ENCODE measurements around the gene ROBO2.
"Not testable (repeated sequence)": the region's sequence is repeated elsewhere in the genome, so short reads cannot be mapped to it uniquely, and the experiment has no call there.

ROBO2 gene

GRCh38 chr3:77338195-77338594 is 298.3 kb downstream of the ROBO2 start:
- DNase-seq (ENCODE audit: low read depth), result no peak

- no peak for DNase-seq (ENCODE audit: low read depth)
Measured at GRCh38 chr3:77342027-77342426, 302.1 kb downstream of the ROBO2 start.

GRCh38 chr3:77342688-77343087 is 302.8 kb downstream of the ROBO2 start:
- no peak for DNase-seq (ENCODE audit: low read depth)

- no peak for DNase-seq (ENCODE audit: low read depth)
Measured at GRCh38 chr3:77345009-77345408, 305.1 kb downstream of the ROBO2 start.

DNA sequence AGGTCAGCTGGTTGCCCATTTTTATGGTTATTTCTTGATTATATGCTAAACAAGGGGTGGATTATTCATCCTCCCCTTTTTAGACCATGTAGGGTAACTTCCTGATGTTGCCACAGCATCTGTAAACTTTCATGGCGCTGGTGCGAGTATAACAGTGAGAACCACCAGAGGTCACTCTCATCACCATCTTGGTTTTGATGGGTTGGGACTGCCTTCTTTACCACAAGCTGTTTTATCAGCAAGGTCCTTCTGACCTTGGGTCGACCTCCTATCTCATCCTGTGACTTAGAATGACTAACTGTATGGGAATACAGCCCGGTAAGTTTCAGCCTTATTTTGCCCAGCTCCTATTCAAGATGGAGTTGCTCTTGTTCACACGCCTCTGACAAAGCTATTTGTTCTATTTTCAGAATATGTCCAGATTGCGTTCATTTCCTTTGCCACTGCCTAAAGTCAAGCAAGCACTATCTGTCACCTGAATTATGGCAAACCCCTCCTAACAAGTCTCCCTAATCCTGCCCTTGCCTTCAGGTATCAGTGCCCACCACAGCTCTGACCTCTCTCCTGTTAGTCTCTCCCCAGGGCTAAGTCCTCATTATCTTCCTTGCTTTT is 308.5 kb downstream of the ROBO2 start:
- DNase-seq (ENCODE audit: low read depth), result no peak

- no peak for DNase-seq (ENCODE audit: low read depth)
Measured at GRCh38 chr3:77354958-77355357, 315.1 kb downstream of the ROBO2 start.

DNA sequence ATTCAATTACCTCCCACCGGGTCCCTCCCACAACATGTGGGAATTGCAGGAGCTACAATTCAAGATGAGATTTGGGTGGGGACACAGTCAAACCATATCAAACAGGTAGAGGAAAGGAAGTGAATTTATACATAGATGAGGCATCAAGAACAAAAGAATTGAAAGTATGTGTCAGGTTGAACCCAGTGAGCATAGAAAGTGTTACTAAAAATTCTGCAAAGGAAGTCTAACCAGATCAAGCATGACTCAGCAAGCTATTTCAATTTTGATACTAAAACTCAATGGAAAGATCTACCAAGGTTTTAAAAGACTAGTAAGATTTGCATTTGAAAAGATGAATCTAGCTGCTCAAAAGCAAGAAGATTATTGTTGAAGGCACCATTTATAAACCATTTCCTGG is 323.0 kb downstream of the ROBO2 start:
- no peak for DNase-seq (ENCODE audit: low read depth)

DNA sequence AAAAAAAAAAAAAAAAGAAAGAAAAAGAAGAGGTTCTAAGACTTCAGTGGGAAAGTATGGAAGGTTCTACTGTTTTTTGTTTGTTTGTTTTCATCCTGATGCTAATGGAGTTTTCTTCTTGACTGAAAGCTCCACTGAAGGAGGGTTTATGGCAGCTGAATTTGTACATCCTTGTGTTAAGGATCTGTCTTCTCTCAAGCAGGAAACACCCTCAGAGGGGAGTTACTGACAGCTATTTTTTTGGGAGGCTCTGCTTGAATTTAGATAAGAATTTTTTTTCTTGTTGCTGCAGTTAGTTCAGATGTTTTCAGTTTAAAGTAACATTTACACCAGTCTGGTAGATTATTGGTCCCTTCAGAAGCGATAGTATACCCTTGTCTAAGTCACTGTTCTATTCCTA is 325.3 kb downstream of the ROBO2 start:
- no peak for DNase-seq (ENCODE audit: low read depth)

- DNase-seq (ENCODE audit: low read depth), result no peak
Measured at GRCh38 chr3:77370413-77370812, 330.5 kb downstream of the ROBO2 start.

DNA sequence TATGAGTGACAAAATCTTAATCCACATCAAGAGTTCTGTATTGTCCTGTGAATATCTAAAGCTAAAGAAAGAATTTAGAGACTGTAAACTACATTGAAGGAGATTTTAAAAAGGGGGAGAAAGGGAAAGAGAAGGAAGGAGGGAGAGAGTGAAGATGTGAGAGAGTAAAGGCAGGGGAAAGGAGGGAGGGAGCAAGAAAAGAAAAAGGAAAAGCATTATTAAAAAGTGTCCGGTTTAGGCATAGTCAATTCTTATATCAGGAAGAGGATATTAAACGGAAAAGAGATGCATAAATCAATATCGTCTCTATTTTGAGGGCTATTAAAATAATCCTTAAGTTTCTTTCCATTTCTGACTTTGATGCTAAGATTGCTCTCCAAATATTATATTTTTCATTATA is 332.1 kb downstream of the ROBO2 start:
- DNase-seq (ENCODE audit: low read depth), result no peak

GRCh38 chr3:77372634-77373346 is 332.9 kb downstream of the ROBO2 start:
- DNase-seq (ENCODE audit: low read depth), result no peak

GRCh38 chr3:77373619-77374018 is 333.7 kb downstream of the ROBO2 start:
- no peak for DNase-seq (ENCODE audit: low read depth)

GRCh38 chr3:77376511-77376910 is 336.6 kb downstream of the ROBO2 start:
- DNase-seq (ENCODE audit: low read depth), result no peak

DNA sequence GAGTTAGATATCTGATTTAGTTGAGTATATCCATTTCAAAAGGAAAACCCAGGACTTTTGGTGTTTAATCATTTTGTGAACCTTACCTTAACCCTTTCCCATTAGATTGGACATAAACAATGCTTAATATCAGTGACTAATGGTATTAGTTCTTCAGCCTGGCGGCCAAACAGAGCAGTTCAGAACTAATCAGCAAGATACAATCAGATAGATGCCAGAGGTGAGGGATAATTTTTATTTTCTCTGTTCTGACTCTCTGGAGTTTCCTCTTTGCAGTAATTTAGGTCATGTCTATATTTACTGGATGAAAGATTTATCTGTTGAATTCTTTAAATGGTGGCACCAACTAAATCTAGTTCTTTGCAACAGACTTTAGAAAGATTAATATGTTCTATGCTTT is 337.8 kb downstream of the ROBO2 start:
- DNase-seq (ENCODE audit: low read depth), result no peak

GRCh38 chr3:77380136-77380535 is 340.2 kb downstream of the ROBO2 start:
- no peak for DNase-seq (ENCODE audit: low read depth)

DNA sequence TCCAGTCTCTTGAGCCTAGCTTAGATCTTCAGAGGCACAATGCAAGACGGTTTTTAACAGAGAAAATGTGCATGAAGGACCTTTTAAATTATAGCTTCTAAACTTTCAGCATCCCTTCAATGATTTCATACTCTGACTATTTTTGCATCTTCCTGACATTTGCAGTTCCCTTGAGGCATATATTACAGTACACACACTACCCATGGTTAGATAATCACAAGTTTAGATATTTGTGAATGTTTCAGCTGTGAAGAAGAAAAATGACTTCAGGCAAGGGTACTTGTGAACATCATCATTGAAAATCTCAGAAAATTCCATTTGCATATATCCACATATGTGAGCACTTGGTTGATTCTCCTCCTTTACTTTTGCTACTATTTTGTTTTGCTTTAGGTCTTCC is 341.5 kb downstream of the ROBO2 start:
- DNase-seq (ENCODE audit: low read depth), result no peak

GRCh38 chr3:77392181-77392580 is 352.3 kb downstream of the ROBO2 start:
- DNase-seq (ENCODE audit: low read depth), result no peak

DNA sequence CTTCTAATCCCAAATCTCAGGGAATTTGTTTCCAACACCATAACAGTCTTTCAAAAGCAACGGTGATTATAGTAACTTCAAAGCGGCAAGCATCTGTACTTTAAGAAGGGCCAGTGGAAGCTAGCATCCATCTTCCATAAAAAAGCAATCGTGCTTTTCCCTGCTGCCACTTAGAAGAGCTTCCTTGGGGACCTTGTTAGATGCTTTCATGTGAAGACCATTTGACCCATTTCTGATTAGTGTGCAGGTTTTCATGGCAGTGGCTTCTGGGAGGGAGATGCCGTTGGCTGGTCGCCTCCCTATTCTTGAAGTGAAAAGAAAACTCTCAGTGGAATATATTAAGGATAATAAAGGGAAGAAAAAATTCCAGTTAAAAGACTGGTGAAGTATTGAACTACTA is 354.1 kb downstream of the ROBO2 start:
- no peak for DNase-seq (ENCODE audit: low read depth)

DNA sequence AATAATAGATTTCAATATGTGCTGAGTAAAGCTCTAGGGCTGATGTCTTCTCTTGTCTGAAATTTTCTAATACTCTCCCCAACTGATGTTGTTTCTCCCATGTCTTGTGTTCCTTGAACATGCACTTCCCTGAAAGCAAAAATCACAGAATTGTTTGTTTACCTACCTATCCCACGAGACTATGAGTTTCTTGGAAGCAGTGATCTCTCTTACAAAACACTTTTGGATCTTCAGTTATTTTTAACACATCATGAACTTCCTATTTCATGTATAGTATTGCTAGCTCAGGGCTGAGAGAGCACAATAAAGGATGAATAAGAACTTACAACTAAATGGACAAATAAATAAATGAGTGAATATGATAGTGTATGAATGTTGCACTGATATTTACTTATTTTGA is 365.0 kb downstream of the ROBO2 start:
- DNase-seq (ENCODE audit: low read depth), result no peak

DNA sequence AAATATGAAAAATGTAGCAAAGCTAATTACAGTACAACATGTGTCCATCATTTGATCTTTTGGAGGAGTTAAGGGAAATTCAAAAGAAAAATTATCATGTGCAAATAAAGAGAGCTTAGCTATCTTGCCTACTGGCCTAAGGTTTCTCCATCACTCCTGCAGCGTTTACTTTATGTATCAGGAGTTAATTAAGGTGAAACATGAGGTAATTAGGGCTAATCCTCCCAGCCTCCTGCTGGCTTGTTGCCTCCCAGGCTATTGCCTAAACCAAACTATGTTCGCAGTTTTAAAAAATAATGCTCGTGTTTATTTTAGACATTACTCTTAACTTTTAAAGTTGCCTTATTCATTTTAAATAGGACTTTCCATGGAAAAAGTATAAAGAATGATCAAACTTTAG is 367.5 kb downstream of the ROBO2 start:
- DNase-seq (ENCODE audit: low read depth), result no peak

DNA sequence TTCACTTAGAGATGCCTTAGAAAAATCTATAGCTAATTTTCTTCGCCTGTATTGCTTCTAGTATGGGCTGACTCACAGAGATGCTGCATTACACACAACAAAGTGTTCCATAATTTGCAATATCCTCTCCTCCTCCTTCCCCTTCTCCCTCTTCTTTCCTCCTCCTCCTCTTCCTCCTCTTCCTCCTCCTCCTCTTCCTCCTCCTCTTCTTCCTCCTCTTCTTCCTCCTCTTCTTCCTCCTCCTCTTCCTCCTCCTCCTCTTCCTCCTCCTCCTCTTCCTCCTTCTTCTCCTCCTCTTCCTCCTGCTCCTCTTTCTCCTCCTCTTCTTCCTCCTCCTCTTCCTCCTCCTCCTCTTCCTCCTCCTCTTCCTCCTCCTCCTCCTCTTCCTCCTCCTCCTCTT is 370.4 kb downstream of the ROBO2 start:
- DNase-seq (ENCODE audit: low read depth), result not testable (repeated sequence)

DNA sequence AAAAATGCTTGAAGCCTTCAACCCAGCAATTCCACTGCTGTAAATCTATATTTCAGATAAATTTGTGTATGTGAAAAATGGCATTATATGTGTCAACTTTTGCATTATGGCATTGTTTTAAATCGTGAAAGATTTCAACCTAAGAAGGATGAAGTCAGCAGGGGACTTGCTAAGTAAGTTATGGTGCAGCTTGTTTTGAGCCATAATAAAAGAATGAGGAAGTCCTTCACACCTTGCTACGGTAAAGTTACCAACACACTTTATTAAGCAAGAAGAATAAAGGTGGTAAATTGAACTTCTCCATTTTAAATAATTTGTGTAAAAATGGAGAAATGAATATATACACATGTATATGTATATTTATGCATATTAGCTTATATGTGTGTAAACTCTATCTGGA is 371.4 kb downstream of the ROBO2 start:
- no peak for DNase-seq (ENCODE audit: low read depth)

DNA sequence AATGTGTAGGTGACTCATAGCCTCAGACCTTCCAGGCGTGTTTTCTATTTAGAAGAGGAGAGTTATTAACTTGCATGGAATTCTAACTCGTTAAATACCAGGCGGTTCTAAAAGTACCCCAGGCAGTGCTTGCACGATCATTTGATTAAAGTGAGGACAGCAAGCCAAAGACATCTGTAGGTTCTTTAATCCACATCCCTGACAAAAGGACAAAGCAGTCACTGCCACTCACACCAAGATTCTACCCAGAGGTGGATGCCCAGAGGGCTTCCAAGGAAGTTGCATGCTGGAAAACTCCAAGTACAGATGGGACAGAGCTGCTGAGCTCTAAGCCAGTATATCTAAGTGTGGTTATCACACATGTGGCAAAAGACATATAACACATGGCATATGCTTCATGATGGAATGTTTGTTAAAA is 372.1 kb downstream of the ROBO2 start:
- no peak for DNase-seq (ENCODE audit: low read depth)

- DNase-seq (ENCODE audit: low read depth), result no peak
Measured at GRCh38 chr3:77412584-77412983, 372.7 kb downstream of the ROBO2 start.

Data from activated T-helper 9 cell treated with anti-CD3 and anti-CD28 coated beads, Interleukin-2, amount 50 U/mL, for 16 hours (primary cell).